ENCODE data around the gene PDGFRB. TPM values are rescaled to one million over a fixed set of nuclear protein-coding genes. Genes with fewer than 3 reads are reported as not detected.

PDGFRB gene
- total and polyA plus RNA-seq, 2 of the 8 experiments (the other 6 are each of a cell fraction or from before 2014, with no cell fraction given), result 4.2 to 13.7 TPM

- FAIRE-seq (no peak), DNase-seq (ENCODE audit: low read depth in 1 of 2, low spot score in 2 of 2) (no peak)
- Histone ChIP-seq H2AFZ (ENCODE audit: low read length) (no peak overlapping the region), H3K23ac (ENCODE audit: insufficient read length) (no peak overlapping the region), H3K4ac (replicated peaks; ENCODE audit: insufficient read length, low read depth, low read length) (no peak overlapping the region), H2BK5ac (ENCODE audit: low read depth, low read length) (no peak overlapping the region), H3K23me2 (ENCODE audit: low read depth, low read length) (no peaks in the 10 kb centered on the region), H3K9ac (replicated peaks in 1 of 4; ENCODE audit: extremely low read depth in 1 of 4, low read depth in 3 of 4, low read length in 3 of 4) (no peak overlapping the region), H3K36me3 (ENCODE audit: control insufficient read depth in 2 of 4, insufficient read depth in 4 of 4, low read length in 3 of 4) (no peaks in the 10 kb centered on the region), H4K20me1 (replicated peaks in 1 of 2; ENCODE audit: control insufficient read depth in 1 of 2, insufficient read depth in 2 of 2, low read length in 2 of 2) (peaks cover 0 to 9% of the 10 kb centered on the region in 2 experiments), H3K27me3 (replicated peaks in 1 of 4; ENCODE audit: control insufficient read depth in 3 of 4, extremely low read depth in 1 of 4, insufficient read depth in 3 of 4, low read length in 3 of 4) (peaks cover 0 to 5% (median 3%) of the 10 kb centered on the region in 4 experiments; a peak in 3 of 7 replicates), H3K14ac (ENCODE audit: insufficient read length) (no peak overlapping the region), H4K91ac (replicated peaks; ENCODE audit: insufficient read length, low read length) (no peak overlapping the region), H4K8ac (ENCODE audit: extremely low read depth, insufficient read depth, low read length) (no peak overlapping the region), H2BK120ac (replicated peaks; ENCODE audit: low read depth, low read length) (no peak overlapping the region), H3K4me1 (replicated peaks in 1 of 4; ENCODE audit: control insufficient read depth in 3 of 4, insufficient read depth in 4 of 4, low read length in 3 of 4) (peaks cover 5 to 15% (median 11%) of the 10 kb centered on the region in 4 experiments; a peak in 6 of 7 replicates), H2AK5ac (ENCODE audit: low read depth, low read length) (no peak overlapping the region), H2BK12ac (ENCODE audit: low read depth, low read length) (no peak overlapping the region), H3K9me3 (ENCODE audit: insufficient read depth in 2 of 2, low read depth in 1 of 2, low read length in 1 of 2) (no peaks in the 10 kb centered on the region), H3K4me3 (ENCODE audit: extremely low read depth in 1 of 4, insufficient read depth in 2 of 4, low read depth in 3 of 4, low read length in 4 of 4) (no peak overlapping the region), H3K79me1 (ENCODE audit: low read depth, low read length) (no peaks in the 10 kb centered on the region), H3K18ac (ENCODE audit: extremely low read depth, low read length) (no peak overlapping the region), H3K56ac (replicated peaks; ENCODE audit: insufficient read length, low read depth, low read length) (no peak overlapping the region), H2BK15ac (ENCODE audit: low read length) (no peak overlapping the region), H4K5ac (ENCODE audit: insufficient read length, low read depth, low read length) (no peak overlapping the region), H3K4me2 (ENCODE audit: insufficient read depth in 1 of 2, low read depth in 2 of 2, low read length in 2 of 2) (no peak overlapping the region), H2BK20ac (ENCODE audit: low read length) (no peak overlapping the region), H3K79me2 (ENCODE audit: control insufficient read depth in 1 of 2, insufficient read depth in 2 of 2, low read length in 2 of 2) (no peaks in the 10 kb centered on the region), H3K27ac (ENCODE audit: low read depth, low read length) (no peak overlapping the region)
- CTCF ChIA-PET (ENCODE audit: partially characterized antibody), result interaction anchor here (0.8 to 16.9 kb wide), 16 partner anchors 8 to 265 kb away, joined by 3 to 188 read pairs (median 6); no protein-coding TSS in a partner anchor
- POLR2A ChIA-PET (ENCODE audit: partially characterized antibody), result interaction anchor here (1.2 kb wide), 1 partner anchor 44 kb away, joined by 3 read pairs; no protein-coding TSS in a partner anchor
- WGBS, 2 experiments (ENCODE audit: extremely low coverage in 1 of 2, insufficient coverage in 1 of 2, insufficient read length in 1 of 2, insufficient replicate concordance in 2 of 2, low coverage in 1 of 2, low lambda C conversion rate in 2 of 2, missing lambda C conversion rate in 1 of 2), result 73% methylated on average over 4 of the region's 4 CpGs; no CpG with 5 or more reads in 1 of the 2 experiments
- TF ChIP-seq ATF3 (IDR thresholded peaks at IDR 0.05; ENCODE audit: insufficient read depth, low read depth, low read length), result no peak
Observed at GRCh38 chr5:150131461-150131860, 24.2 kb downstream of the PDGFRB start.

Data from H1 (cell line).